Nephron progenitor cell (in vitro differentiated cells): ENCODE measurements around the gene ARHGAP26.
"Not testable (repeated sequence)": the region's sequence is repeated elsewhere in the genome, so short reads cannot be mapped to it uniquely, and the experiment has no call there.

Source experiments
- DNase-seq: peaks from one replicate; pipeline ENCODE4 v3.0.0; 2021
- H3K27ac Mint-ChIP-seq: 2 replicates; pipeline ENCODE4 v1.8.0; 2021; ENCODE audit warnings: mild to moderate bottlenecking, moderate library complexity, mixed read lengths
- H3K27me3 Mint-ChIP-seq: 2 replicates; pipeline ENCODE4 v1.8.0; 2021; ENCODE audit warnings: mild to moderate bottlenecking, low read depth, mixed read lengths; ENCODE audit not compliant: poor library complexity
- H3K36me3 Mint-ChIP-seq: 2 replicates; pipeline ENCODE4 v1.8.0; 2021; ENCODE audit warnings: low read depth, mixed read lengths
- H3K4me1 Mint-ChIP-seq: 2 replicates; pipeline ENCODE4 v1.8.0; 2021; ENCODE audit warnings: mixed read lengths
- H3K4me3 Mint-ChIP-seq: 2 replicates; pipeline ENCODE4 v1.8.0; 2021; ENCODE audit warnings: mild to moderate bottlenecking, moderate library complexity, mixed read lengths
- H3K9me3 Mint-ChIP-seq: 2 replicates; pipeline ENCODE4 v1.8.0; 2021; ENCODE audit warnings: mild to moderate bottlenecking, moderate library complexity, mixed read lengths
- CTCF ChIP-seq: fragments of 200-600 bp; sonication (generic); IDR thresholded peaks from 2 replicates; pipeline ENCODE4 v1.5.0; 2021; ENCODE audit warnings: antibody characterized with exemption

ARHGAP26 gene

GRCh38 chr5:142924135-142924883 lies 154.1 kb downstream of the ARHGAP26 start:
- no peaks in the 10 kb centered on the region for H3K36me3 Mint-ChIP-seq
- H3K4me1 Mint-ChIP-seq: peaks cover 8% of the 10 kb centered on the region
- H3K9me3 Mint-ChIP-seq: no peaks in the 10 kb centered on the region
- H3K4me3 Mint-ChIP-seq: no peak overlapping the region
- no peak for DNase-seq
- H3K27ac Mint-ChIP-seq: no peak overlapping the region
- TF ChIP-seq CTCF: no peak
- no peaks in the 10 kb centered on the region for H3K27me3 Mint-ChIP-seq

GRCh38 chr5:142925795-142926194 lies 155.6 kb downstream of the ARHGAP26 start:
- H3K36me3 Mint-ChIP-seq: no peaks in the 10 kb centered on the region
- no peak for TF ChIP-seq CTCF
- no peak overlapping the region for H3K4me3 Mint-ChIP-seq
- H3K27ac Mint-ChIP-seq: no peak overlapping the region
- peaks cover 12% of the 10 kb centered on the region for H3K4me1 Mint-ChIP-seq
- no peak for DNase-seq
- H3K27me3 Mint-ChIP-seq: peaks cover 3% of the 10 kb centered on the region
- no peaks in the 10 kb centered on the region for H3K9me3 Mint-ChIP-seq

DNA sequence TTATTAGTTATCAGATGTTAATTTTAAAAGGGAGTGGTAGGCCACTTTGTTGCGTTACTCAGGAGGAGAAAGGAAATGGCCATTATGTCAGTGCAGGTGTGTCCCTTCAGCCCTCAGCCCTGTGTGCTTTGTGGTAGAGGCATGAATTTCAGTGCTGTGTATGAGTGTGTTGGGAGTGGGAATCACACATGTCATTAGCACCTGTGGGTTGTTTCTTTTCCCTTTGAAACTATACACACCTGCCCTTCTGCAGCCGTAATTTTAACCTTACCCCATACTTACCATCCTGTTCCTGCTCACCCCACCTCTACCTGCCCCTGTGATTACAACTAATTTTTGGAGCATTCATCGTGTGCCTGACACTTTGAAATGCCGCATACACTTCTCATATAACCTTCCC lies 156.4 kb downstream of the ARHGAP26 start:
- Mint-ChIP-seq H3K36me3 (no peaks in the 10 kb centered on the region), H3K27me3 (peaks cover 3% of the 10 kb centered on the region), H3K9me3 (no peaks in the 10 kb centered on the region), H3K27ac (no peak overlapping the region), H3K4me3 (no peak overlapping the region), H3K4me1 (peaks cover 12% of the 10 kb centered on the region)
- no peak for DNase-seq
- TF ChIP-seq CTCF: no peak

- peaks cover 13% of the 10 kb centered on the region for H3K4me1 Mint-ChIP-seq
- not testable (repeated sequence) for H3K4me3 Mint-ChIP-seq, H3K36me3 Mint-ChIP-seq, DNase-seq, H3K27me3 Mint-ChIP-seq, H3K27ac Mint-ChIP-seq, H3K9me3 Mint-ChIP-seq
These were observed 158.8 kb downstream of the ARHGAP26 start for GRCh38 chr5:142928999-142929398.

DNA sequence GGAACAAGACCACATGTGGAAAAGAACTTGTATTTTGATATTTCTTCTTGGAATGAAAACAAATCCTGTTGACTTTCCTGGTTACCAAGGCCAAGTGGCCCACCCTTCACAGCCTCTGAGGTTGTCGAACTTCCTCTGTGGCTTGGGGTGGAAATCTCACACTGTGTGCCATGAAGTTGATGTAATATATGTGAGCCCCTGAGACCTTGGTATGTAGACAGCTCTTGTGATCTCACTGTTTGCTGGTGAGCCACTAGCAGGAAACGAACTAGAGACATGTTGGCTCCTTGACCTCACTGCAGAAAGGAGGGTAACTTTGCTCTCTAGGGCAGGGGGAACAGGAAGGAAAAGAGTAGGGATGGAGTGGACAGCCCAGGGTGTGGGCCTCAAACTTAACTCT lies 159.4 kb downstream of the ARHGAP26 start:
- Mint-ChIP-seq H3K4me1 (peaks cover 13% of the 10 kb centered on the region), H3K27ac (no peak overlapping the region), H3K36me3 (no peaks in the 10 kb centered on the region), H3K27me3 (peaks cover 3% of the 10 kb centered on the region), H3K9me3 (no peaks in the 10 kb centered on the region), H3K4me3 (no peak overlapping the region)
- TF ChIP-seq CTCF: no peak
- DNase-seq: no peak

GRCh38 chr5:142930395-142931110 lies 160.4 kb downstream of the ARHGAP26 start:
- no peak for DNase-seq
- peaks cover 13% of the 10 kb centered on the region for H3K4me1 Mint-ChIP-seq
- no peak for TF ChIP-seq CTCF
- H3K27me3 Mint-ChIP-seq: peaks cover 3% of the 10 kb centered on the region
- H3K9me3 Mint-ChIP-seq: no peaks in the 10 kb centered on the region
- no peaks in the 10 kb centered on the region for H3K36me3 Mint-ChIP-seq
- H3K27ac Mint-ChIP-seq: no peak overlapping the region
- H3K4me3 Mint-ChIP-seq: no peak overlapping the region
